Stomach (tissue), 4 donors: ENCODE measurements around the gene RBM47.

Experiments used
- CTCF ChIP-seq, 7 experiments: fragments of 450-650 bp in 4 of 7; fragments of 200-600 bp in 3 of 7; sonication (generic) in 3 of 7; IDR thresholded peaks; one replicate each; pipeline ENCODE4 v1.5.1; 2016 to 2019; ENCODE audit warnings: antibody characterized with exemption in 7 of 7, control low read depth in 2 of 7, mild to moderate bottlenecking in 1 of 7
- POLR2A ChIP-seq, 4 donors: fragments of 450-650 bp; IDR thresholded peaks; one replicate each; pipeline ENCODE4 v1.6.1; 2016; ENCODE audit warnings: antibody characterized with exemption in 4 of 4, control low read depth in 2 of 4, mild to moderate bottlenecking in 1 of 4, moderate library complexity in 1 of 4
- POLR2AphosphoS5 ChIP-seq, 3 donors: sonication (generic); formaldehyde crosslinking; IDR thresholded peaks; one replicate each; pipeline ENCODE4 v1.6.1; 2016; ENCODE audit warnings: antibody characterized with exemption in 3 of 3

- TF ChIP-seq CTCF (IDR thresholded peaks at IDR 0.05), result no peak
- no peak for TF ChIP-seq POLR2A (IDR thresholded peaks at IDR 0.05)
- no peak for TF ChIP-seq POLR2AphosphoS5 (IDR thresholded peaks at IDR 0.05)
Observed at GRCh38 chr4:40454816-40455215, 174.8 kb downstream of the RBM47 start.
